Gastrocnemius medialis (tissue), 4 donors: Measurements from ENCODE around the gene UBE2J1.

Experiments
- CTCF ChIP-seq, 5 experiments: fragments of 450-650 bp in 3 of 5; fragments of 200-600 bp in 2 of 5; sonication (generic) in 2 of 5; IDR thresholded peaks in 4 of 5; conservative IDR thresholded peaks in 1 of 5; 1 replicate in 4 of 5; 2 replicates in 1 of 5; pipeline ENCODE4 v1.5.1; 2016 to 2019; ENCODE audit warnings: antibody characterized with exemption in 5 of 5, mild to moderate bottlenecking in 3 of 5, moderate library complexity in 3 of 5
- POLR2A ChIP-seq, 2 donors: fragments of 450-650 bp; IDR thresholded peaks; one replicate each; pipeline ENCODE4 v1.6.1; 2017; ENCODE audit warnings: antibody characterized with exemption in 2 of 2, mild to moderate bottlenecking in 2 of 2, moderate library complexity in 2 of 2

GRCh38 chr6:89324304-89324703 lies 28.2 kb downstream of the UBE2J1 start:
- no peak for TF ChIP-seq CTCF (IDR thresholded peaks at IDR 0.05 in 4 of 5, conservative IDR thresholded peaks at IDR 0.05 in 1 of 5)
- TF ChIP-seq POLR2A (IDR thresholded peaks at IDR 0.05), result no peak
